HG02610 (cell line): ENCODE data around the gene KLHL17.

ENCODE experiments used
- ATAC-seq: cut with Tn5 transposase; IDR thresholded peaks from one replicate; pipeline ENCODE4 v1.9.1; 2021; ENCODE audit warnings: mild to moderate bottlenecking, moderate library complexity; ENCODE audit not compliant: unreplicated experiment

Gene KLHL17

GRCh38 chr1:947958-948357, 12.4 kb upstream of the KLHL17 start:
- ATAC-seq = no peak

GRCh38 chr1:950268-950667, 10.1 kb upstream of the KLHL17 start:
- no peak for ATAC-seq

- ATAC-seq = no peak
These were observed 9.5 kb upstream of the KLHL17 start for GRCh38 chr1:950881-951280.

GRCh38 chr1:951364-951763, 9.0 kb upstream of the KLHL17 start:
- ATAC-seq = no peak

GRCh38 chr1:952201-952600, 8.2 kb upstream of the KLHL17 start:
- ATAC-seq = no peak

- ATAC-seq = no peak
These were observed 7.8 kb upstream of the KLHL17 start for GRCh38 chr1:952603-953002.

- no peak for ATAC-seq
These were observed 6.7 kb upstream of the KLHL17 start for GRCh38 chr1:953524-954320.

- ATAC-seq = no peak
These were observed 5.5 kb upstream of the KLHL17 start for GRCh38 chr1:954927-955326.

GRCh38 chr1:955474-955873, 4.9 kb upstream of the KLHL17 start:
- no peak for ATAC-seq

GRCh38 chr1:956636-957035, 3.7 kb upstream of the KLHL17 start:
- no peak for ATAC-seq

GRCh38 chr1:958823-959730, 1.3 kb upstream of the KLHL17 start, which contains the start of gene NOC2L:
NOC2L (minus strand) TSS chr1:959256; CDS start chr1:959240, 16 bp downstream.
- peak; percentile 57 for ATAC-seq

- no peak for ATAC-seq
These were observed 537 bp upstream of the KLHL17 start for GRCh38 chr1:959731-960362.

- ATAC-seq = no peak
These were observed 817 bp downstream of the KLHL17 start for GRCh38 chr1:961132-961669.

GRCh38 chr1:962381-963300, 2.3 kb downstream of the KLHL17 start:
- ATAC-seq = no peak

GRCh38 chr1:963301-963651, 2.9 kb downstream of the KLHL17 start:
- ATAC-seq = no peak

GRCh38 chr1:963746-964525, 3.6 kb downstream of the KLHL17 start:
- no peak for ATAC-seq

GRCh38 chr1:964691-965525, 4.5 kb downstream of the KLHL17 start:
- ATAC-seq = no peak

- ATAC-seq = no peak
These were observed 5.2 kb downstream of the KLHL17 start for GRCh38 chr1:965526-966134.
